HPDE6-E6E7 (cell line): Measurements from ENCODE around the gene SPON1.
"Not testable (repeated sequence)": the region's sequence is repeated elsewhere in the genome, so short reads cannot be mapped to it uniquely, and the experiment has no call there.

Experiments used
- DNase-seq: peaks from one replicate; pipeline ENCODE4 v3.0.0; 2011; ENCODE audit warnings: missing footprints; ENCODE audit errors: extremely low spot score

SPON1 gene

GRCh38 chr11:14082338-14082737, 119.8 kb downstream of the SPON1 start:
- DNase-seq = no peak

GRCh38 chr11:14088861-14089260, 126.3 kb downstream of the SPON1 start:
- not testable (repeated sequence) for DNase-seq

DNA sequence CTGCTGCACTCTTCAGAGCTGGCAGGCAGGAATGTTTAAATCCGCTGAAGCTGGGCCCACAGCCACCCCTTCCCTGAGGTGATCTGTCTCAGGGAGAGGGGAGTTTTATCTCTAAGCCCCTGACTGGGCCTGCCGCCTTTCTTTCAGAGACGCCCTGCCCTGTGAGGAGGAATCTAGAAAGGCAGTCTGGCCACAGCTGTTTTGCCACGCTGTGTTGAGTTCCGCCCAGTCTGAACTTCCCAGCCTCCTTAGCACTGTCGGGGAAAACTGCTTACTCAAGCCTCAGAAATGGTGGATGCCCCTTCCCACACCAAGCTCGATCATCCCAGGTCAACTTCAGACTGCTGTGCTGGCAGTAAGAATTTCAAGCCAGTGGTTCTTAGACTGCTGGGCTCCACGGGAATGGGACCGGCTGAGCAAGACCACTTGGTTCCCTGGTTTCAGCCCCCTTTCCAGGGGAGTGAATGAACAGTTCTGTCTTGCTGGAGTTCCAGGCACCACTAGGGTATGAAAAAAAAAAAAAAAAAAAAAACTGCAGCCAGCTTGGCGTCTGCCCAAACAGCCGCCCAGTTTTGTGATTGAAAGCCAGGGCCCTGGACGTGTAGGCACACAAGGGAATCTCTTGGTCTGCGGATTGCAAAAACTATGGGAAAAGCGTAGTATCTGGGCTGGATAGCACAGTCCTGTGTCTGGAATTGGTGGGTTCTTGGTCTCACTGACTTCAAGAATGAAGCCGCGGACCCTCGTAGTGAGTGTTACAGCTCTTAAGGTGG, 127.4 kb downstream of the SPON1 start:
- DNase-seq = no peak

DNA sequence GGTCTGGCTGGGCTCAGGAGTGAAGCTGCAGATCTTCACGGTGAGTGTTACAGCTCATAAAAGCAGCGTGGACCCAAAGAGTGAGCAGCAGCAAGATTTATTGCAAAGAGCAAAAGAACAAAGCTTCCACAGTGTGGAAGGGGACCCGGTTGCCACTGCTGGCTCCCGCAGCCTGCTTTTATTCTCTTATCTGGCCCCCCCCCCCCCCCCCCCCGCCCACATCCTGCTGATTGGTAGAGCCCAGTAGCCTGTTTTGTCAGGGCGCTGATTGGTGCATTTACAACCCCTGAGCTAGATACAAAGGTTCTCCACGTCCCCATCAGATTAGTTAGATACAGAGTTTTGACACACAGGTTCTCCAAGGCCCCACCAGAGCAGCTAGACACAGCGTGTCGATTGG, 128.1 kb downstream of the SPON1 start:
- DNase-seq = not testable (repeated sequence)

DNA sequence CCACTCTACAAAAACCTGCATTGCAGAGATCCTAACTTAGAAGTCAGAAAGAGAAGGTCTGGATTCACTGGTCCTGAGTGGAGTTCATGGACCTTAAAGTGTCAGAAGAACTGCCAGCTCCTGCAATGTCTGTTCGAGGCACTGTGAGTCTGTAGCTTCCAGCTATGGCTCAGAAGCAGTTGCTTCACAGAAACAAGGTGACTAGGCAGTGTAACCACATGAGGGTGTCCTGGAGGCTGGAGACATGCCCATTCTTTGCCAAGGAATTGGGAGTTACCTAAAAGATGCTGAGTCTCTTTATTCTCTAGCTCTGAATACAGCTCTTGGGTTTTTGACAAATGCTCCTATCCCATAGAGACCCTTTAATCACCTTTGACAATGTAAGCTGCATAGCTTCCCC, 130.5 kb downstream of the SPON1 start:
- no peak for DNase-seq

DNA sequence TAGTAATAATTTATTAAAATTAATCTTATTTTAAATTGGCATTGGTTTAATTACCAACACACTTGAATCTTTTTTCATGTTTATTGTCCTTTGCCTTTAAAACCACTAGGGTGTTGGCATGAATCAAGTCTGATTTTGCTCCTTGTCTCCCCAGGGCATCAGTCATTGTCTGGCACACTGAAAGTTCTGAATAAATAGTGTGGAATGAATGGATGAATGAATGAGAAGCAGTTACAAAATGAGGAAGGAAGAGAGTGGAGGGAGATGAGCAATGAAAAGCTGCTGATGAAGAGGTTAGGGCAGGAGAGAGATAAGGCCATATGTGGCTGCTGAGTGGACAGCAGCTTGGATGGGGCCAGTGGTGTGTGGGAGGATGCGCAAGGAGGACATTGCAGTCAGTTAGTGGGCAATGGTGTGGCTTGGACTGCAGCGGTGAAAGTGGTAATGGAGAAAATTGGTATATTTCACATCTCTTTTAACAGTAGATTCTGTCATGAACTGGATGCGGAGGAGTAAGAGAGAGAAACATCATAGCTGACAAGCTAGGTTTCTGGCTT, 132.0 kb downstream of the SPON1 start:
- no peak for DNase-seq

DNA sequence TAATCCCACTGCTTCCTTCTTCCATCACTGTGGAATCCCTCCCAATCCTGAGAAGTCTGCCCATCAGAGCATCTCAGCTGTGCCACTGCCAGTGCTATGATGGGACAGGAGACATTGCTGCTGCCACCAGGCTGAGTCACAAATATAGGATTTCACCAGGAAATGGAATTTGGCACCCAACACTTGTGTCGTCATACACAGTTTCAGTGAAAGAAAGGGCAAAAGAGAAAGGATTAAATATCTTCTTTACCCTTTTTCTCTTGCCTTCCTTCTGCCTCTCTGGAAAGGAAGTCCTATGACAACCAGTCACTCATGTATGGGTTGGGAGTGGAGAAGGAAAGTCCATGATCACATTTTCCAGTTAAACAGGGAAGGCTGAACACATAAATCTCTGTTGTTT, 133.4 kb downstream of the SPON1 start:
- DNase-seq = no peak

DNA sequence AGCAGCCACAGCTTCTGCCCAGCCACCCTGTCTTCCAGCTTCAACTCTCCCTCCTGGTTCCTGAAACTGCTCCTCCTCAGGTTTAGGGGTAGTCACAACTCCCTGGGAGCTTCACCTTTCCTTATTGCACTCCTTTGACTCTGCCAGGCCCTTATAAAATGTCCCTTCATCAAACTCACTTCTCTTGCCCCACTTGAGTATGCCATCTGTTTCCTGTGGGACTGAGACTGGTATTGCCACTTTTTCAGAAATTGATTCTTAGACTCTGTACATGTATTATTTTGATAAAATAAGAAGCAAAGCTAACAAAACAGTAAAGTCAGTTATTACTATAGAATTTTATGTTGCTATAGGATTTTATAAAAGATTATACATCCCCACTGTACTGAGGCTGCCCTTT, 134.1 kb downstream of the SPON1 start:
- DNase-seq = no peak

- no peak for DNase-seq
Measured at GRCh38 chr11:14101388-14101787, 138.9 kb downstream of the SPON1 start.

- DNase-seq = no peak
Measured at GRCh38 chr11:14102766-14103165, 140.2 kb downstream of the SPON1 start.

- no peak for DNase-seq
Measured at GRCh38 chr11:14105446-14105845, 142.9 kb downstream of the SPON1 start.

- DNase-seq = no peak
Measured at GRCh38 chr11:14106303-14107049, 144.0 kb downstream of the SPON1 start.

GRCh38 chr11:14107050-14107430, 144.5 kb downstream of the SPON1 start:
- no peak for DNase-seq

DNA sequence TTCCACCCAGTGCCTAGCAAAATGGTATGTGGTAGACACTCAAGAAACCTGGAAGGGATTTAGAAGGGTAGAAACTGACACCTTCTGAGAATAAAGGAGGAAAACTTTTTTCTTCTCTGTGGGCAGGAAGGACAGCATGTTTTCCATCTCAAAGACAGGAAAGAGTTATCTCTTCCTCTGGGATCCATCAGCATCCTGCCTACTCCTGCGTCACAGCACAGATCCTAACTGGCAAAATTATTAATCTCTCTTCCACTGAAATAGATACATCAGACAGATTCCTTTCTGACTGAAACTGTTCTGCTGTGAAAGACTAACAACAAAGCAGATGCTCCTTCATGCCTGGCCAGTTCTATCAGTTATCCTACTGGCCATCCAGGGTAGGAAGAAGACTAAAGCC, 147.2 kb downstream of the SPON1 start:
- DNase-seq = no peak

GRCh38 chr11:14110629-14111028, 148.1 kb downstream of the SPON1 start:
- DNase-seq = no peak

DNA sequence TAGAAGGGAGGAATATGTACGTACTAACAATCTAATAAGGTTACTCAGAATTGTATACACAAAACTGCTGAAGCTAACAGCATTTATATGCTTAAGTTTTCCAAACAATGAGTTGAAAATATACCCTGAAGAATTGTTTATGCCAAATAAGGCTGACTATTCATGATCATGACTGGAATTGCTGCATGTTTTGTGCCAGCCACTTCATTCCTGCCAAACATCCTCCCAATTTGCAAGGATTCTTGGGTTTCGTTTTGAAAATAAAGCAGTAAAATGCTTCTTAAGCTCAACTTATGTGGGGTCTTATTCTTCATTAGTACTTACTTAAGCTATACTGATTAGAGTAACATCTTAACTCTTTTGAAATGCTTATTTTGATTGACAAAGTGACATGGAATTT, 149.0 kb downstream of the SPON1 start:
- no peak for DNase-seq

DNA sequence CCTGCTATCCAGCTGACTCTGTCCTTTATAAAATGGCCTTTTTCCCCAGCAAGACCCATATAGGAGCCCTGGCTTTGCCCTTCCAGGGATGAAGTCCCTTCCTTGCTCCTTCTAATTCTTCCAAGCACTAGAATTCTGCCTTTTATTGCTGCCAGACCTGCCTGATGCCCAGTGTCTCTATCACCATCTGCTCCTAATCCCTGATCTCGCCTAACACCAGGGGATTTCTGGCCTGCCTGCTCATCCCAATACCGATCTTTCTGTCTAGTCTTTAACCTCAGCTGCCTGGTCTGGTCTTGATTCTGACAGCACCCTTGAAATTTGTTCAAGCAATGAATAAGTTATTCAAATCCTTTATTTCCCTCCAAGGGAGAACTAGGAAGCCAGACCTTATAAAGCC, 150.2 kb downstream of the SPON1 start:
- no peak for DNase-seq

- no peak for DNase-seq
Measured at GRCh38 chr11:14114269-14114668, 151.7 kb downstream of the SPON1 start.

DNA sequence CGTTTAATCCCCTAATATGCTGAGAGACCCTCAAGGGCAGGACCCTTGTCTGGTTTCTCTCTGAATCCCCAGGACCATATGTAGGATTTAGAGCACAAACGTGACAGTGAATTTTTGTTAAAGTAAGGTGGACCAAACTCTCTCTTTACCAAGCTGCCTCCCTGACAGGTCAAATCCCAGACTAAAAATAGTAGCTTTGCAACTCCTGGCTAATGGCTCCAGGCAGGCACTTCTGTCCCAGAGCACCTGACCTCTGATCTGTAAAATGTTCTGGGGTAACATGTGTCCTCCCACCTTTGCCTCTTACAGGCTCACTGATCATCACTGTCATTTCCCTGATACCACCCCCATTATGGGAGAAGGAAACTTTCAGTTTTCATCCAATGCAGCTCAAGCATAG, 152.3 kb downstream of the SPON1 start:
- no peak for DNase-seq

DNA sequence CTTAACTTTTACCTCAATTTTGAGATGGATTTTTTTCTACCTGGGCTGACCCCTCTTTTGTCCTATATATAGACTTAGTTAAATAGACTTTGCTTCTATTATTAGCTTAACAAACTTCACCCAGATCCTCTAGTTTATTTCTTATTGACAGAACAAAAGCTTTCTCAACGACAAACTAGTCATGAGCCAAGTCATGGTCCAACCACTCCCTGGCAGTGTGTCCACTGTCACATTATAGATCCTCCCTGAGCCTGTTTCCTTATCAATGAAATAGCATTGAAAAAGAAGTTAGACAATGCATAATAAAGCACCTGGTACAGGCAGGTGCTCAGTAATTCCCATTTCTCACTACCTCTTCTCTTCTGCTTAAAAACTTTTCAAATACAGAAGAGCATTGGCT, 155.1 kb downstream of the SPON1 start:
- no peak for DNase-seq

GRCh38 chr11:14118072-14118471, 155.5 kb downstream of the SPON1 start:
- DNase-seq = no peak

- DNase-seq = no peak
Measured at GRCh38 chr11:14119357-14119756, 156.8 kb downstream of the SPON1 start.

DNA sequence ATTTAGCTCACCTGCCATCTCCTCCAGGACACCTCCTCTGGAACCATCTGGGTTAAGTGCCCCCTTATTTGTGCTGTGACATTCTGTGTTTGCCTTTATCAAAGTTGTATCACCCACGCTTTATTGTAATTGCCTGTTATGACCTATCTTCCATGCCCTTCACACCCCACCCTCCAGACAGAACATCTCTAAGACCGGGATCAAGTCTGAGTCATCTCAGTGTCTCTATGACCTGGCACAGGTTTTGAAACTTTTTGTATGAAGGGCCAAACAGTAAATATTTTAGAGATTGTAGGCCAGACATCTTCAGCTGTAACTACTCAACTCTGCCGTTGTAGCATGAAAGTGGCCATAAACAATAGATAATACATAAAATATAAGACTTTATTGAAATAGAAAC, 161.8 kb downstream of the SPON1 start:
- no peak for DNase-seq
